MM.1S (cell line): ENCODE measurements around the gene CCHCR1.
"Not testable (repeated sequence)": the region's sequence is repeated elsewhere in the genome, so short reads cannot be mapped to it uniquely, and the experiment has no call there.

Experiments
- EZH2phosphoT487 ChIP-seq: fragments of 300-600 bp; sonication (generic); IDR thresholded peaks from 2 replicates; pipeline ENCODE4 v1.6.1; 2018; ENCODE audit warnings: antibody characterized with exemption, low read length
- TF ChIP-seq, protein P1 (sequence below): fragments of 300-600 bp; sonication (generic); IDR thresholded peaks from 2 replicates; pipeline ENCODE4 v1.5.1; 2016; ENCODE audit warnings: antibody characterized with exemption, low read length, mixed read lengths

DNA sequence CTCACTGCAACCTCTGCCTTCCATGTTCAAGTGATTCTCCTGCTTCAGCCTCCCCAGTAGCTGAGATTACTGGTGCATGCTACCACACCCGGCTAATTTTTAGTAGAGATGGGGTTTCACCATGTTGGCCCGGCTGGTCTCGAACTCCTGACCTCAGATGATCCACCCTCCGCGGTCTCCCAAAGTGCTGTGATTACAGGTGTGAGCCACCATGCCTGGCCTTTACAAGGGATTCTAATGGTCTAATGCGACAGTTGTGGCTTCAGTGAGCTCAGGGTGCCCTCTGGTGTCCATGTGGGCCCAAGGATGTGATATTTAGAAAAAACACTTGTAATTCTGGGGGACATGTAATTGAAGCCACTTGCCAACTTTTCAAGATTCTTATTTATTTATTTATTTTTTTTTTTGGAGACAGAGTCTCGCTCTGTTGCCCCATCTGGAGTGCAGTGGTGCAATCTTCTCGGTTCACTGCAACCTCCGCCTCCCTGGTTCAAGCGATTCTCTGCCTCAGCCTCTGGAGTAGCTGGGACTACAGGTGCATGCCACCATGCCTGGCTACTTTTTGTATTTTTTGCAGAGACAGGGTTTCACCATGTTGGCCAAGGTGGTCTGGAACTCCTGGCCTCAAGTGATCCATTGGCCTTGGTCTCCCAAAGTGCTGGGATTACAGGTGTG, 35.0 kb upstream of the CCHCR1 start:
- TF ChIP-seq, protein P1, sequence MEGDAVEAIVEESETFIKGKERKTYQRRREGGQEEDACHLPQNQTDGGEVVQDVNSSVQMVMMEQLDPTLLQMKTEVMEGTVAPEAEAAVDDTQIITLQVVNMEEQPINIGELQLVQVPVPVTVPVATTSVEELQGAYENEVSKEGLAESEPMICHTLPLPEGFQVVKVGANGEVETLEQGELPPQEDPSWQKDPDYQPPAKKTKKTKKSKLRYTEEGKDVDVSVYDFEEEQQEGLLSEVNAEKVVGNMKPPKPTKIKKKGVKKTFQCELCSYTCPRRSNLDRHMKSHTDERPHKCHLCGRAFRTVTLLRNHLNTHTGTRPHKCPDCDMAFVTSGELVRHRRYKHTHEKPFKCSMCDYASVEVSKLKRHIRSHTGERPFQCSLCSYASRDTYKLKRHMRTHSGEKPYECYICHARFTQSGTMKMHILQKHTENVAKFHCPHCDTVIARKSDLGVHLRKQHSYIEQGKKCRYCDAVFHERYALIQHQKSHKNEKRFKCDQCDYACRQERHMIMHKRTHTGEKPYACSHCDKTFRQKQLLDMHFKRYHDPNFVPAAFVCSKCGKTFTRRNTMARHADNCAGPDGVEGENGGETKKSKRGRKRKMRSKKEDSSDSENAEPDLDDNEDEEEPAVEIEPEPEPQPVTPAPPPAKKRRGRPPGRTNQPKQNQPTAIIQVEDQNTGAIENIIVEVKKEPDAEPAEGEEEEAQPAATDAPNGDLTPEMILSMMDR: peak; percentile 57
- TF ChIP-seq EZH2phosphoT487: not testable (repeated sequence)
